Mesenchymal stem cell (in vitro differentiated cells and primary cell): Measurements from ENCODE around the gene ZIC2.

Experiments used
- DNase-seq: peaks from one replicate; pipeline ENCODE4 v3.0.0-alpha.2; 2013
- H2AFZ ChIP-seq: one replicate; pipeline ENCODE4 v1.6.1; 2013; ENCODE audit warnings: low read depth, mild to moderate bottlenecking, control low read depth, inconsistent platforms, low read length, moderate library complexity
- H2AK5ac ChIP-seq: 2 replicates; pipeline ENCODE4 v1.6.1; 2013; ENCODE audit warnings: low read length, moderate library complexity, mild to moderate bottlenecking, inconsistent platforms; ENCODE audit not compliant: severe bottlenecking
- H2BK120ac ChIP-seq: one replicate; pipeline ENCODE4 v1.6.1; 2013; ENCODE audit warnings: low read depth, mild to moderate bottlenecking, inconsistent platforms, low read length, moderate library complexity
- H2BK12ac ChIP-seq, 2 experiments: one replicate each; pipeline ENCODE4 v1.6.1; 2013; ENCODE audit warnings: inconsistent platforms in 2 of 2, low read length in 2 of 2, mild to moderate bottlenecking in 2 of 2, moderate library complexity in 2 of 2, control low read depth in 1 of 2
- H2BK15ac ChIP-seq: one replicate; pipeline ENCODE4 v1.6.1; 2013; ENCODE audit warnings: mild to moderate bottlenecking, low read depth, inconsistent platforms; ENCODE audit not compliant: poor library complexity, severe bottlenecking
- H2BK5ac ChIP-seq: 2 replicates; pipeline ENCODE4 v1.6.1; 2013; ENCODE audit warnings: low read depth, mild to moderate bottlenecking, low read length, control low read depth, inconsistent platforms; ENCODE audit not compliant: poor library complexity, severe bottlenecking
- H3K14ac ChIP-seq, 2 experiments: one replicate each; pipeline ENCODE4 v1.6.1; 2013; ENCODE audit warnings: inconsistent platforms in 2 of 2, low read length in 2 of 2, control low read depth in 1 of 2, mild to moderate bottlenecking in 1 of 2, moderate library complexity in 1 of 2
- H3K18ac ChIP-seq, 2 experiments: one replicate each; pipeline ENCODE4 v1.6.1; 2013; ENCODE audit warnings: inconsistent platforms in 2 of 2, low read length in 2 of 2, control low read depth in 1 of 2, low read depth in 1 of 2, mild to moderate bottlenecking in 1 of 2
- H3K23ac ChIP-seq, 2 experiments: one replicate each; pipeline ENCODE4 v1.6.1; 2013; ENCODE audit warnings: inconsistent platforms in 2 of 2, low read length in 2 of 2, mild to moderate bottlenecking in 2 of 2, moderate library complexity in 2 of 2, control low read depth in 1 of 2
- H3K27ac ChIP-seq: 2 replicates; pipeline ENCODE4 v1.5.1; 2013; ENCODE audit warnings: mild to moderate bottlenecking, moderate library complexity, low read length, control low read depth, inconsistent platforms; ENCODE audit not compliant: poor library complexity, severe bottlenecking
- H3K27me3 ChIP-seq, 2 experiments: 2 replicates each; pipeline versions ENCODE4 v1.6.1 to v1.7.0; 2013; ENCODE audit warnings: low read length in 2 of 2, mild to moderate bottlenecking in 2 of 2, moderate library complexity in 2 of 2, control low read depth in 1 of 2, inconsistent platforms in 1 of 2; ENCODE audit not compliant: control insufficient read depth in 1 of 2, insufficient read depth in 1 of 2
- H3K36me3 ChIP-seq, 2 experiments: 2 replicates each; pipeline versions ENCODE4 v1.6.1 to v1.7.0; 2013; ENCODE audit warnings: low read length in 2 of 2, control low read depth in 1 of 2, inconsistent platforms in 1 of 2, low read depth in 1 of 2, mild to moderate bottlenecking in 1 of 2; ENCODE audit not compliant: insufficient read depth in 2 of 2, control insufficient read depth in 1 of 2
- H3K4ac ChIP-seq, 2 experiments: one replicate each; pipeline ENCODE4 v1.6.1; 2013; ENCODE audit warnings: inconsistent platforms in 2 of 2, low read length in 2 of 2, mild to moderate bottlenecking in 2 of 2, moderate library complexity in 2 of 2, control low read depth in 1 of 2, low read depth in 1 of 2
- H3K4me1 ChIP-seq: 2 replicates; pipeline ENCODE4 v1.6.1; 2013; ENCODE audit warnings: low read depth, low read length, control low read depth; ENCODE audit not compliant: control insufficient read depth, insufficient read depth
- H3K4me2 ChIP-seq: 2 replicates; pipeline ENCODE4 v1.6.1; 2013; ENCODE audit warnings: low read length, mild to moderate bottlenecking, inconsistent platforms; ENCODE audit not compliant: poor library complexity, severe bottlenecking
- H3K4me3 ChIP-seq, 2 experiments: 2 replicates each; pipeline versions ENCODE4 v1.5.1 to v1.7.0; 2013; ENCODE audit warnings: low read length in 2 of 2, mild to moderate bottlenecking in 2 of 2, control low read depth in 1 of 2, low read depth in 1 of 2; ENCODE audit not compliant: insufficient read depth in 1 of 2
- H3K79me1 ChIP-seq: replicated peaks from 2 replicates; pipeline ENCODE4 v1.6.1; 2013; ENCODE audit warnings: mild to moderate bottlenecking, control low read depth, low read length, inconsistent platforms; ENCODE audit not compliant: poor library complexity, severe bottlenecking
- H3K9ac ChIP-seq: 2 replicates; pipeline ENCODE4 v1.7.0; 2013; ENCODE audit warnings: mild to moderate bottlenecking, low read length, moderate library complexity
- H3K9me3 ChIP-seq: 2 replicates; pipeline ENCODE4 v1.7.0; 2013; ENCODE audit warnings: mild to moderate bottlenecking, low read length; ENCODE audit not compliant: control insufficient read depth
- H4K8ac ChIP-seq: one replicate; pipeline ENCODE4 v1.6.1; 2013; ENCODE audit warnings: inconsistent platforms, mild to moderate bottlenecking, low read length, moderate library complexity
- H4K91ac ChIP-seq: one replicate; pipeline ENCODE4 v1.6.1; 2013; ENCODE audit warnings: mild to moderate bottlenecking, low read length, inconsistent platforms
- WGBS: methylation state at CpG from one replicate; pipeline ENCODE4 v1.1.7; 2013; ENCODE audit warnings: mixed read lengths; 5-methylcytosine and 5-hydroxymethylcytosine counted together

ZIC2 gene

GRCh38 chr13:99991013-99991827 lies 9.6 kb downstream of the ZIC2 start:
- Histone ChIP-seq H3K4me3 (no peak overlapping the region), H3K4ac (no peak overlapping the region), H3K23ac (no peak overlapping the region), H2AFZ (no peak overlapping the region), H3K18ac (no peak overlapping the region), H2BK120ac (no peak overlapping the region), H3K9me3 (peaks cover 15% of the 10 kb centered on the region), H3K79me1 (no peaks in the 10 kb centered on the region), H3K36me3 (peaks cover 0 to 3% of the 10 kb centered on the region in 2 experiments), H3K27me3 (peaks cover 0 to 100% of the 10 kb centered on the region in 2 experiments), H3K4me1 (peaks cover 30% of the 10 kb centered on the region), H2AK5ac (peak overlapping the region; percentile 85), H2BK5ac (peak overlapping the region; percentile 92), H3K14ac (no peak overlapping the region), H4K8ac (no peak overlapping the region), H4K91ac (no peak overlapping the region), H3K27ac (peak overlapping the region; percentile 89), H2BK12ac (no peak overlapping the region), H2BK15ac (no peak overlapping the region), H3K9ac (no peak overlapping the region), H3K4me2 (peak overlapping the region; percentile 59)
- no peak for DNase-seq
- WGBS, result 6% methylated on average over 32 of the region's 35 CpGs

- Histone ChIP-seq H3K36me3 (peaks cover 0 to 3% of the 10 kb centered on the region in 2 experiments), H3K4ac (no peak overlapping the region), H3K18ac (no peak overlapping the region), H2AK5ac (peak overlapping the region; percentile 69), H3K14ac (no peak overlapping the region), H4K91ac (no peak overlapping the region), H2BK12ac (no peak overlapping the region), H3K9ac (no peak overlapping the region), H2BK5ac (peak overlapping the region; percentile 92), H2BK15ac (no peak overlapping the region), H2BK120ac (no peak overlapping the region), H3K9me3 (peaks cover 18% of the 10 kb centered on the region), H2AFZ (no peak overlapping the region), H3K27me3 (peaks cover 0 to 100% of the 10 kb centered on the region in 2 experiments), H3K27ac (peak overlapping the region; percentile 89), H4K8ac (no peak overlapping the region), H3K79me1 (no peaks in the 10 kb centered on the region), H3K23ac (no peak overlapping the region), H3K4me3 (no peak overlapping the region), H3K4me1 (peaks cover 31% of the 10 kb centered on the region), H3K4me2 (peak overlapping the region; percentile 59)
- WGBS, result 13% methylated on average over 27 of the region's 36 CpGs
- DNase-seq, result no peak
Measured at GRCh38 chr13:99991828-99992775, 10.5 kb downstream of the ZIC2 start.

- no peak overlapping the region for H3K4me3 ChIP-seq
- H2AK5ac ChIP-seq, result no peak overlapping the region
- H3K14ac ChIP-seq, result no peak overlapping the region
- no peak overlapping the region for H2BK5ac ChIP-seq
- H2BK15ac ChIP-seq, result no peak overlapping the region
- no peak overlapping the region for H4K91ac ChIP-seq
- H2AFZ ChIP-seq, result no peak overlapping the region
- no peak overlapping the region for H3K23ac ChIP-seq
- 6% methylated on average over 3 of the region's 3 CpGs for WGBS
- peaks cover 33% of the 10 kb centered on the region for H3K4me1 ChIP-seq
- H3K18ac ChIP-seq, result no peak overlapping the region
- DNase-seq, result no peak
- H3K27me3 ChIP-seq, result peaks cover 0 to 100% of the 10 kb centered on the region in 2 experiments
- H2BK120ac ChIP-seq, result no peak overlapping the region
- H3K36me3 ChIP-seq, result no peaks in the 10 kb centered on the region
- H3K4ac ChIP-seq, result no peak overlapping the region
- peaks cover 4% of the 10 kb centered on the region for H3K79me1 ChIP-seq
- no peak overlapping the region for H3K9ac ChIP-seq
- no peak overlapping the region for H4K8ac ChIP-seq
- H2BK12ac ChIP-seq, result no peak overlapping the region
- peaks cover 18% of the 10 kb centered on the region for H3K9me3 ChIP-seq
- H3K27ac ChIP-seq, result peak overlapping the region; percentile 89
- H3K4me2 ChIP-seq, result no peak overlapping the region
Measured at GRCh38 chr13:99992949-99993351, 11.4 kb downstream of the ZIC2 start.
